Measurements from ENCODE around the gene DDX1.

DNA sequence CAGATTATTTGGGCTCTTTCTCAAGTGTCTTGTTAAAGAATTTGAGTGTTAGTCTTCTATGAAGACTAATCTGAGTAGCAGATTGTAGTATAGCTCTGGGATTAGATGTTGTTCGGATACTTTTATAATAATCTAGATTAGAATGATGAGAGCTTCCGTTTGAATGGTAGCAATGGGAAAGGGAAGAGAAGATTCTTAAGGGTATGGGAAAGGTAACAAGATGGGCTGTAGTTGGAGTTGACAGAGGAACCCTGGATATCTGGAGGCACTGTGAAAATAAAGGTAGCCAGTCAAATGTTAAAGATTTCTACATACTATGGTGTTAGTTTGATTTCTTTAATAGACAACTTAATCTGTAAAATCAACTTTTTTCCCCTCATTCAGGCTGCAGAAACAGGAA is 4.7 kb downstream of the DDX1 start:
- TF ChIP-seq, protein P1, sequence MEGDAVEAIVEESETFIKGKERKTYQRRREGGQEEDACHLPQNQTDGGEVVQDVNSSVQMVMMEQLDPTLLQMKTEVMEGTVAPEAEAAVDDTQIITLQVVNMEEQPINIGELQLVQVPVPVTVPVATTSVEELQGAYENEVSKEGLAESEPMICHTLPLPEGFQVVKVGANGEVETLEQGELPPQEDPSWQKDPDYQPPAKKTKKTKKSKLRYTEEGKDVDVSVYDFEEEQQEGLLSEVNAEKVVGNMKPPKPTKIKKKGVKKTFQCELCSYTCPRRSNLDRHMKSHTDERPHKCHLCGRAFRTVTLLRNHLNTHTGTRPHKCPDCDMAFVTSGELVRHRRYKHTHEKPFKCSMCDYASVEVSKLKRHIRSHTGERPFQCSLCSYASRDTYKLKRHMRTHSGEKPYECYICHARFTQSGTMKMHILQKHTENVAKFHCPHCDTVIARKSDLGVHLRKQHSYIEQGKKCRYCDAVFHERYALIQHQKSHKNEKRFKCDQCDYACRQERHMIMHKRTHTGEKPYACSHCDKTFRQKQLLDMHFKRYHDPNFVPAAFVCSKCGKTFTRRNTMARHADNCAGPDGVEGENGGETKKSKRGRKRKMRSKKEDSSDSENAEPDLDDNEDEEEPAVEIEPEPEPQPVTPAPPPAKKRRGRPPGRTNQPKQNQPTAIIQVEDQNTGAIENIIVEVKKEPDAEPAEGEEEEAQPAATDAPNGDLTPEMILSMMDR (IDR thresholded peaks at IDR 0.05): no peak
- TF ChIP-seq POLR2AphosphoS5 (IDR thresholded peaks at IDR 0.05): no peak
